A673 (cell line): Measurements from ENCODE around the gene POLE3. TPM values are rescaled to one million over a fixed set of nuclear protein-coding genes. Genes with fewer than 3 reads are reported as not detected.
A peak's percentile ranks its signal among the peaks of the same experiment; 100 is the strongest.

Experiments
- BruUV-seq: library from RNA; stranded (reverse); fragments of 400-500 nt; replicated peaks from 2 replicates; lab custom pipeline; 2021; lab: Mats Ljungman, UMichigan
- CTCF ChIA-PET: fragments of 300-600 bp; sonication (Branson Sonifier 250); formaldehyde crosslinking; loops from one replicate; lab custom pipeline; 2022; ENCODE audit warnings: antibody characterized with exemption; lab: Charles Lee
- POLR2A ChIA-PET: fragments of 300-600 bp; sonication (Branson Sonifier 250); formaldehyde crosslinking; loops from one replicate; lab custom pipeline; 2022; ENCODE audit warnings: antibody characterized with exemption; ENCODE audit not compliant: low non-redundant PET; lab: Charles Lee
- DNase-seq: peaks from one replicate; pipeline ENCODE4 v3.0.0-alpha.2; 2015; ENCODE audit warnings: low spot score
- H3K27ac ChIP-seq: fragments of 200-600 bp; sonication (generic); 2 replicates; pipeline ENCODE4 v1.5.1; 2016; ENCODE audit warnings: mixed run types, low read depth, mild to moderate bottlenecking, mixed read lengths, antibody characterized with exemption, low read length; ENCODE audit not compliant: poor library complexity, severe bottlenecking
- H3K27me3 ChIP-seq: fragments of 200-600 bp; sonication (generic); replicated peaks from 2 replicates; pipeline ENCODE4 v1.6.1; 2017; ENCODE audit warnings: mixed run types, low read depth, mild to moderate bottlenecking, mixed read lengths, antibody characterized with exemption, low read length; ENCODE audit not compliant: insufficient read depth, poor library complexity
- H3K36me3 ChIP-seq: fragments of 200-600 bp; sonication (generic); 2 replicates; pipeline ENCODE4 v1.6.1; 2016; ENCODE audit warnings: mixed run types, mild to moderate bottlenecking, mixed read lengths, antibody characterized with exemption, low read length; ENCODE audit not compliant: insufficient read depth, poor library complexity, severe bottlenecking
- H3K4me1 ChIP-seq: fragments of 200-600 bp; sonication (generic); 2 replicates; pipeline ENCODE4 v1.6.1; 2017; ENCODE audit warnings: mixed run types, mild to moderate bottlenecking, mixed read lengths, antibody characterized with exemption, low read length; ENCODE audit not compliant: insufficient read depth, poor library complexity, severe bottlenecking
- H3K4me3 ChIP-seq: fragments of 200-600 bp; sonication (generic); 2 replicates; pipeline ENCODE4 v1.5.1; 2016; ENCODE audit warnings: low read depth, mixed run types, mild to moderate bottlenecking, mixed read lengths, low read length; ENCODE audit not compliant: poor library complexity, severe bottlenecking
- H3K9me3 ChIP-seq: fragments of 200-600 bp; sonication (generic); 2 replicates; pipeline ENCODE4 v1.6.1; 2016; ENCODE audit warnings: mixed run types, low read depth, mild to moderate bottlenecking, mixed read lengths, antibody characterized with exemption, low read length; ENCODE audit not compliant: poor library complexity, severe bottlenecking
- CTCF ChIP-seq: fragments of 300-800, 200-600 bp; sonication (generic); conservative IDR thresholded peaks from 2 replicates; pipeline ENCODE4 v1.5.1; 2017; ENCODE audit warnings: low read depth, mild to moderate bottlenecking, antibody characterized with exemption, low read length, moderate library complexity, mixed read lengths
- EZH2 ChIP-seq: fragments of 200-600 bp; sonication (generic); IDR thresholded peaks from 2 replicates; pipeline ENCODE4 v1.6.1; 2017; ENCODE audit warnings: borderline replicate concordance, low read depth, mild to moderate bottlenecking, mixed read lengths, antibody characterized with exemption, low read length; ENCODE audit not compliant: poor library complexity, severe bottlenecking
- intact Hi-C: fragments of 100-400 bp; cut with micrococcal nuclease; formaldehyde crosslinking; loops from one replicate; pipeline ENCODE4 v1.10.0; 2022; ENCODE audit not compliant: unreplicated experiment
- total RNA-seq: library from RNA; stranded (reverse); gene quantifications from 2 replicates; pipeline ENCODE4 v1.2.3, GENCODE V29; 2021

POLE3 gene
- total RNA-seq, 1 experiment from 2014 or later = 109 TPM

- DNase-seq = no peak
- H3K4me3 ChIP-seq = no peak overlapping the region
- no peak overlapping the region for H3K27ac ChIP-seq
- H3K4me1 ChIP-seq = peaks cover 4% of the 10 kb centered on the region
- H3K9me3 ChIP-seq = no peaks in the 10 kb centered on the region
- H3K36me3 ChIP-seq = no peaks in the 10 kb centered on the region
- H3K27me3 ChIP-seq = no peaks in the 10 kb centered on the region
- TF ChIP-seq CTCF (no peak), EZH2 (no peak)
- TSS peak; percentile 13 for BruUV-seq
- POLR2A ChIA-PET = no interaction called here
- CTCF ChIA-PET = no interaction called here
- intact Hi-C loops = no loop called here
Measured at GRCh38 chr9:113398796-113399195, 11.7 kb downstream of the POLE3 start.

GRCh38 chr9:113397203-113397631 is 13.3 kb downstream of the POLE3 start:
- BruUV-seq = no TSS peak
- ChIA-PET POLR2A (no interaction called here), CTCF (no interaction called here)
- H3K27me3 ChIP-seq = no peaks in the 10 kb centered on the region
- H3K4me1 ChIP-seq = peaks cover 4% of the 10 kb centered on the region
- no peak overlapping the region for H3K4me3 ChIP-seq
- H3K9me3 ChIP-seq = no peaks in the 10 kb centered on the region
- intact Hi-C loops = no loop called here
- no peaks in the 10 kb centered on the region for H3K36me3 ChIP-seq
- TF ChIP-seq CTCF (no peak), EZH2 (no peak)
- DNase-seq = no peak
- H3K27ac ChIP-seq = no peak overlapping the region

GRCh38 chr9:113395000-113395861 is 15.2 kb downstream of the POLE3 start:
- BruUV-seq = no TSS peak
- peaks cover 4% of the 10 kb centered on the region for H3K36me3 ChIP-seq
- no peaks in the 10 kb centered on the region for H3K27me3 ChIP-seq
- H3K27ac ChIP-seq = no peak overlapping the region
- H3K4me3 ChIP-seq = no peak overlapping the region
- H3K4me1 ChIP-seq = no peaks in the 10 kb centered on the region
- ChIA-PET CTCF (interaction anchor here (0.7 kb wide), 1 partner anchor 84 kb away, joined by 5 read pairs; no protein-coding TSS in a partner anchor), POLR2A (no interaction called here)
- no peak for DNase-seq
- intact Hi-C loops = no loop called here
- no peak for TF ChIP-seq CTCF
- no peak for TF ChIP-seq EZH2
- H3K9me3 ChIP-seq = no peaks in the 10 kb centered on the region
